Left ventricle myocardium superior (tissue), 1 donor: Measurements from ENCODE around the gene CALHM4. TPM values are rescaled to one million over a fixed set of nuclear protein-coding genes. Genes with fewer than 3 reads are reported as not detected.

ENCODE experiments used
- ATAC-seq: fragments of 200-7000 bp; cut with Tn5 transposase; one replicate; pipeline ENCODE4 v1.9.1; 2020; ENCODE audit warnings: mild to moderate bottlenecking, moderate library complexity
- DNase-seq: peaks from one replicate; pipeline ENCODE4 v3.0.0-alpha.2; 2020
- intact Hi-C: fragments of 100-400 bp; cut with micrococcal nuclease; formaldehyde crosslinking; loops from one replicate; pipeline ENCODE4 v1.11.0; 2022
- total RNA-seq: library from RNA; stranded (reverse); fragmentation: NEBNext Ultra II Directional; extraction: Animal tissue kit (Norgen Biotek cat#: 25700); gene quantifications from one replicate; pipeline ENCODE4 v1.2.1, GENCODE V29; 2021
- donor health status: DM: no; HTN: yes; CAD: no; lungs with severe emphysema.

CALHM4 gene
- total RNA-seq, 1 donor from 2014 or later, result 0.32 TPM

- ATAC-seq, result no peak
- no peak for DNase-seq
- intact Hi-C loops, result loop anchor here (10.0 kb wide), 1 partner anchor 249 kb away; no protein-coding TSS in a partner anchor
Observed at GRCh38 chr6:116533233-116533957, 20.2 kb upstream of the CALHM4 start.

DNA sequence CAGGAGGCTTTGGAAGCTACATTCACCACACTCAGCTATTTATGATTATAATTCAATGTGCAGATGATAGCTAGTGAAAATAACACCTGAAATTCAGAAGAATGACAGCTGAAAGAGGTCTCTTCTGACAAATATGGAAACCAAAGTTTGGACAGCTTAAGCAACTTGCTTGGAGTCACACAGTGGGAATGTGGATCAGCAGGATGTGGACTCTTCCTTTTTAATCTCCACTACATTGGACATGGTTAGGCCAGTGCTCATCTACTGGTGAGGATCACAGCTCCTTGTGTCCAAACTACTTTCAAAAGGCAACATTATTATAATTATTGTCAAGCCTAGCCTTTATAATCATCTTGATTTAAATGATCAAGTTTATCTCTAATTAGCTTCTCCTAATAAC, 18.4 kb upstream of the CALHM4 start:
- DNase-seq (no peak), ATAC-seq (no peak)
- intact Hi-C loops, result loop anchor here (10.0 kb wide), 1 partner anchor 250 kb away; no protein-coding TSS in a partner anchor

GRCh38 chr6:116536216-116536621, 17.3 kb upstream of the CALHM4 start:
- DNase-seq (no peak), ATAC-seq (peak; percentile 50)
- intact Hi-C loops, result loop anchor here (10.0 kb wide), 1 partner anchor 251 kb away; no protein-coding TSS in a partner anchor

GRCh38 chr6:116542426-116542825, 11.1 kb upstream of the CALHM4 start:
- intact Hi-C loops, result no loop called here
- no peak for ATAC-seq
- DNase-seq, result no peak

- intact Hi-C loops, result no loop called here
- DNase-seq (no peak), ATAC-seq (no peak)
Observed at GRCh38 chr6:116543149-116543548, 10.4 kb upstream of the CALHM4 start.

DNA sequence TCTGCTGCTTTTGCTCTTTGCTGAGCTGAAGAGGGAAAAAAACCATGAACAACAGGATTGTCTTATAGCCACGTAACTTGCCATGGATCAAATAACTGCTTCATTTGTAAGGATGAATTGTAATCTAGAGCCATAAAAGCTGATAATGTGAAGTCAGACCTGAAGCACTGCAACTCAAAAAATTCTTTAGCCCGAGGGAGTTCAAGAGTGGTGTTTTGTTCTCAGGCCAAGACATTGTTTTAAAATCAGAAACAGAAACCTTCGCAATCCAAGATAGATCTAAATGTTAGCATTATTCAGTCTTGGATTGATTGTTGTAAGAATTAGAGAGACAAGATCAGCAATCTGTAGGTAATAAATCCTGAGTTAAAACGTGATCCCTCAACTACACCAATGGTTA, 7.9 kb upstream of the CALHM4 start, which contains the start of gene TRAPPC3L:
TRAPPC3L (minus strand) TSS at position 34 of the 400 bp plus-strand sequence. CDS start 170 bp downstream, outside the sequence.
- intact Hi-C loops, result no loop called here
- no peak for DNase-seq
- ATAC-seq, result no peak

DNA sequence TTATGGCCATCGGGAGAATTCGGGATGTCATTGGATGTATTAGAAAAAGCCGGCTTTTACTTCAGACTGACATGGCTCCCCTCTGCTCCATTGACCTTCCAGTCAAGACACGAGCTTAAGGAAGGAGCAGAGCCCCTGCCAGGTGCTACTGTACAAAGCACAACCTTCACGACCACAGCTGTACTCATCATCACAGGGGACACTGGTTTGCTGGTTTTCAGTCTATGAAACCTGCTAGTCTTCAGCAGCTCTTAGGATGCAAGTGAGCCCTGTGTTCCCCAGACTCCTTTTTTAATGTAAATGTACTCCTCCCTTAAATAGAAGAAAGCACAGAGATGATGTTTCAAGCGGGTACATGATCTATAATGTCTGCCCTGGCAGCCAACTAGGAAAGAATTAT, 6.2 kb upstream of the CALHM4 start:
- DNase-seq (no peak), ATAC-seq (no peak)
- intact Hi-C loops, result no loop called here

DNA sequence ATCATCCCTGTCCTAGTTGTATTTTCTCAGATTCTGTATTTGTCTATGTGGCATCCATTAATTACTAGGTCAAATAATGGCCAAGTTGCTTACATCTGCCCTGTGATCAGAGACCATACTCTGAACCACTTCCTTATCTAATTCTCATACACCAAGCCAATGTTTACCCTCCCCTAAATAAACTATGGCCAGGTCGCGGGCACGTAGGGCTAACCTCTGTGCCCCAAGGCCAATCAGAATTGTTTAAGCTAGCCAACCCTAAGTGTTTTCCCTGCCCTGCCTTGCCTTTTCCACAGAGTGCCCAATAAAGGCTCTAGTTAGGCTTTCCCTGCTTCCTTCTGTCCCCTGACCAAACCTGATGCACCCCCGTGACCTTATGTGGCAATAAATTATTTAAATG, 2.8 kb upstream of the CALHM4 start:
- intact Hi-C loops, result no loop called here
- no peak for DNase-seq
- ATAC-seq, result no peak

GRCh38 chr6:116556065-116556464, 2.5 kb downstream of the CALHM4 start:
- ATAC-seq (no peak), DNase-seq (no peak)
- intact Hi-C loops, result no loop called here

DNA sequence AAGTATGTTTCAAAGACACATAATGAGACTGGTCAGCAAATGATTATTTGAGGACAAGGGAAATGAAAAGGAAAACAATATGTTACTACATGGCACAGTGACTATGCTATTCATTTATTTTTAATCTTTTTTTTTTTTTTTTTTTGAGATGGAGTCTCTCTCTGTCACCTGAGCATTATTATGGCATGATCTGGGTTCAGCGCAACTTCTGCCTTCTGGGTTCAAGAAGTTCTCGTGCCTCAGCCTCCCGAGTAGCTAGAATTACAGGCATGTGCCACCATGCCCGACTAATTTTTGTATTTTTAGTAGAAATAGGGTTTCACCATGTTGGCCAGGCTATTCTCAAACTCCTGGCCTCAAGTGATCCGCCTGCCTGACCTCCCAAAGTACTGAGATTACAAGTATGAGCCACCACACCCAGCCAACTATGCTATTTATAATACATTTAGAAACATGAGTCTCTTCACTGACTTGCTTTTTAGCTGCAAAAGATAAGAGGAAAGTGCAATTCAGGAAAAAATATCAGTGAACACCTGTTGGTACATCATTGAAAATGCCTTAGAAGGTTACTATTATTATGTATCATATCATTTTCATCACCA, 3.4 kb downstream of the CALHM4 start:
- intact Hi-C loops, result no loop called here
- DNase-seq (no peak), ATAC-seq (peak; percentile 58)

- DNase-seq (no peak), ATAC-seq (peak; percentile 89)
- intact Hi-C loops, result no loop called here
Observed at GRCh38 chr6:116557893-116558292, 4.3 kb downstream of the CALHM4 start.

- DNase-seq (no peak), ATAC-seq (no peak)
- intact Hi-C loops, result no loop called here
Observed at GRCh38 chr6:116560130-116560529, 6.6 kb downstream of the CALHM4 start.

DNA sequence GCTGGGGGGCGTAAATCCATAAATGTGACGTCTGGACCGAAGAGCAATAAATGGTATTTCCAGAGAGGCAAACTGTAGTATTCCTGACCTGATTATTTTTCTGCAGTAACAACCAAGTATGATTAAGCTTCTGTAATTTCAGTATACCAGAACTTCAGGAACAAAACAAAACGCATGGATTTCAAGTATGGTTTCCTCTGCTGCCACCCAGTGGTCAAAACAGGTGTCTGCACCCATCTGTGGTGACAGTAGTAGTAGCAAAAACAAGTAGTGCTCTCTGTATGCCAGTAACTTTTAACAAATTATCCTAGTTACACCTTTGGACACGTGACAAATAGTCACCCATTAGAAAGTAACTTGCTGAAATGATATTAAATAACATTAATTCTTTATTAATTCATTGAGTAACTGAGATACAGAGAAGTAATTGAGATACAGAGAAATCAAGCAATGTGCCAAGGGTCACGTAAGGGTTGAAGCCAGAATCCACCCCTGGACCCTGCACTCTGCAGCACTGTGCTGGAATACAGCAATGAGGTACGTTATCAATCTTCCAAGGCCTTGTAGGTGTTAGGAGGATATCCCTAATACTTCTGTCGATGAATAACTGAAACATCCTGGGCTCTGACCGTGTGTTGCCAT, 7.9 kb downstream of the CALHM4 start:
- ATAC-seq (peak; percentile 58), DNase-seq (peak; percentile 78)
- intact Hi-C loops, result no loop called here

GRCh38 chr6:116562019-116562403, 8.5 kb downstream of the CALHM4 start:
- ATAC-seq (no peak), DNase-seq (no peak)
- intact Hi-C loops, result no loop called here

- intact Hi-C loops, result no loop called here
- ATAC-seq (no peak), DNase-seq (no peak)
Observed at GRCh38 chr6:116562614-116563013, 9.1 kb downstream of the CALHM4 start.

GRCh38 chr6:116563830-116564229, 10.3 kb downstream of the CALHM4 start:
- intact Hi-C loops, result no loop called here
- DNase-seq, result no peak

GRCh38 chr6:116564311-116564710, 10.8 kb downstream of the CALHM4 start:
- intact Hi-C loops, result no loop called here
- ATAC-seq (no peak), DNase-seq (no peak)

More at GRCh38 chr6:116563830-116564229, 10.3 kb downstream of the CALHM4 start:
- ATAC-seq, result no peak

DNA sequence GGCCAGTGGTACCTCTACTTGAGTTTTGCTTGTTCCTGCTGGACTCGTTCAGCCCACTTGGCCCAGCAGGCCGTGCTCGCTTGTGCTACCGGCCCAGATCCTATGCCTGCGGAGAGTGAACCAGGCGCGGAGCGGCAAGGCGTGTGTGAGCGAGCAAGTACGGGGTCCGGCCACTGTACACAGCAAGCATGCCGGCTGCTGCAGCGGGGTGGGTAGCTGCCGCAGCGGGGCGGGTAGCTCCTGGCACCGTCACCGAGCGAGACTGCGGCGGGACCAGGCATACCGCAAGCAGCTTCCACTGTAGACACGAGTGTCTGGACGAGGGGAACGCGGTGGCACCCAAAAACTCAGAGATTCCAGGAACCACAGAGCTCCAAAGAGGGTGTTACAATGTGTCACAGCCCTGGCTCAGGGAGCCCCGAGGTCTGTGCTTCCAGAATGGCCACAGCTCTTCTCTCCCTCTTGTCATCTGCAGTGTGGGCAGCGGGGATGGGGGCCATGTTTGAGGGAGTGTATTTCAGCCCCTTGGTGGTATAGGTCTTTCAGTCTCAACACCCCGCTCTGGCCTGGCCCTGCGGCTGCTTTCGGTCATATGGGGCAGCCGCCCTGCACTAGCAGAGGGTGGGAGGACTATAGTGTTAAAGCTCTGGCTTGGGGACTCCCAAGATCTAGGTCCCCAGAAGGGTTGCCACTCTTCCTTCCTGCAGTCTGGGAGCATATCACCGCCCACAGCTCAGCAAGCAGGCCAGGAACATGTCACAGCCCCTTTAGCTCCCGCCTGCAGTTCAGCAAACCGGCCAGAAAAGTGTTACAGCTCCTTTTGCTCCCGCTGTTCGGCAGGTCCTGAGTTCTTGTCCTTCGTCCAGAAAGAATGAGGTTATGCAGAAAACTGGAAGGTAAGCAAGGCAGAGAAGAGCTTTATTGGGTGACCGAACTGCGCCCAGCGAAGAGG, 11.6 kb downstream of the CALHM4 start:
- intact Hi-C loops, result no loop called here
- DNase-seq (peak; percentile 63), ATAC-seq (peak; percentile 76)

GRCh38 chr6:116568111-116568510, 14.6 kb downstream of the CALHM4 start:
- ATAC-seq (no peak), DNase-seq (no peak)
- intact Hi-C loops, result no loop called here
